ENCODE results near the gene CDH23.

DNA sequence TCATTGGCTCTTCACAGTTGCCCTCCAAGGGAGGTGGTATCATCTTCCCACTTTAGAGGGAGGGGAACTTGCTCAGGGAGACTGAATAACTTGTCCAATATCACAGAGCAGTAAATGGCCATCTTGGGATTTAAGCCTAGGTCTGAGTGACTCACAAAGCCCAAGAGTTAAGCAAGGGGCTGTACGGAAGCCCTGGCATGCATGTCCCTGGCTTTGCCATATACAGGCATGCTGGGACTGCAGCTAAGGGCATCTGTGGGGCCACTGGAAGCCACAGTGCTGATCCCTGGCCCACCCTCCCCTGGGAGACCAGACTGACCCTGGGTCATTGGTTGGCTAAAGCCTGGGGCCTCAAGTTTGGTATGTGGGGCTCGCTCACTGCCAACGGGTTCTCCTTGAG, 373.5 kb downstream of the CDH23 start:
- TF ChIP-seq, protein P1, sequence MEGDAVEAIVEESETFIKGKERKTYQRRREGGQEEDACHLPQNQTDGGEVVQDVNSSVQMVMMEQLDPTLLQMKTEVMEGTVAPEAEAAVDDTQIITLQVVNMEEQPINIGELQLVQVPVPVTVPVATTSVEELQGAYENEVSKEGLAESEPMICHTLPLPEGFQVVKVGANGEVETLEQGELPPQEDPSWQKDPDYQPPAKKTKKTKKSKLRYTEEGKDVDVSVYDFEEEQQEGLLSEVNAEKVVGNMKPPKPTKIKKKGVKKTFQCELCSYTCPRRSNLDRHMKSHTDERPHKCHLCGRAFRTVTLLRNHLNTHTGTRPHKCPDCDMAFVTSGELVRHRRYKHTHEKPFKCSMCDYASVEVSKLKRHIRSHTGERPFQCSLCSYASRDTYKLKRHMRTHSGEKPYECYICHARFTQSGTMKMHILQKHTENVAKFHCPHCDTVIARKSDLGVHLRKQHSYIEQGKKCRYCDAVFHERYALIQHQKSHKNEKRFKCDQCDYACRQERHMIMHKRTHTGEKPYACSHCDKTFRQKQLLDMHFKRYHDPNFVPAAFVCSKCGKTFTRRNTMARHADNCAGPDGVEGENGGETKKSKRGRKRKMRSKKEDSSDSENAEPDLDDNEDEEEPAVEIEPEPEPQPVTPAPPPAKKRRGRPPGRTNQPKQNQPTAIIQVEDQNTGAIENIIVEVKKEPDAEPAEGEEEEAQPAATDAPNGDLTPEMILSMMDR (IDR thresholded peaks at IDR 0.05) = no peak
- TF ChIP-seq EZH2 (IDR thresholded peaks at IDR 0.05; ENCODE audit: borderline replicate concordance, insufficient read depth, low read depth, low read length, poor library complexity, severe bottlenecking) = no peak
